CD4-positive, alpha-beta T cell (primary cell): ENCODE data around the gene ASTN2. TPM values are rescaled to one million over a fixed set of nuclear protein-coding genes. Genes with fewer than 3 reads are reported as not detected.

Experiments
- ATAC-seq: fragments of 200-7000 bp; cut with Tn5 transposase; one replicate; pipeline ENCODE4 v1.10.0; 2022; ENCODE audit warnings: mild to moderate bottlenecking; ENCODE audit not compliant: poor library complexity
- CTCF ChIA-PET: fragments of 350-600 bp; sonication (Branson Sonifier 250); formaldehyde crosslinking; loops from one replicate; lab custom pipeline; 2021; ENCODE audit warnings: antibody characterized with exemption, inconsistent platforms; lab: Charles Lee
- POLR2A ChIA-PET: fragments of 350-600 bp; sonication (Branson Sonifier 250); formaldehyde crosslinking; loops from one replicate; lab custom pipeline; 2021; ENCODE audit warnings: antibody characterized with exemption, inconsistent platforms; lab: Charles Lee
- DNase-seq, 14 experiments: peaks; one replicate each; pipeline ENCODE4 v3.0.0-alpha.2; 2013 to 2020; ENCODE audit warnings: mixed read lengths in 2 of 14
- H3K27ac ChIP-seq, 2 donors: one replicate each; pipeline versions ENCODE4 v1.5.1 to v1.7.0; 2013; ENCODE audit warnings: low read length in 2 of 2, low read depth in 1 of 2, mild to moderate bottlenecking in 1 of 2
- H3K27me3 ChIP-seq, 2 experiments: 1 replicate in 1 of 2; 2 replicates in 1 of 2; pipeline versions ENCODE4 v1.6.1 to v1.7.0; 2013; ENCODE audit warnings: low read length in 2 of 2, control low read depth in 1 of 2, mild to moderate bottlenecking in 1 of 2, moderate library complexity in 1 of 2; ENCODE audit not compliant: insufficient read depth in 2 of 2, control insufficient read depth in 1 of 2
- H3K36me3 ChIP-seq: one replicate; pipeline ENCODE4 v1.6.1; 2013; ENCODE audit warnings: low read length, control low read depth; ENCODE audit not compliant: insufficient read depth
- H3K4me1 ChIP-seq: one replicate; pipeline ENCODE4 v1.6.1; 2013; ENCODE audit warnings: low read length, control low read depth; ENCODE audit not compliant: insufficient read depth
- H3K4me3 ChIP-seq: one replicate; pipeline ENCODE4 v1.5.1; 2013; ENCODE audit warnings: mild to moderate bottlenecking, low read length, moderate library complexity
- H3K9me3 ChIP-seq, 2 experiments: 1 replicate in 1 of 2; 2 replicates in 1 of 2; pipeline versions ENCODE4 v1.6.1 to v1.7.0; 2013; ENCODE audit warnings: low read length in 2 of 2, mild to moderate bottlenecking in 2 of 2, control low read depth in 1 of 2, moderate library complexity in 1 of 2; ENCODE audit not compliant: control insufficient read depth in 1 of 2, insufficient read depth in 1 of 2
- H3K27ac Mint-ChIP-seq: one replicate; pipeline ENCODE4 v1.8.0; 2020; ENCODE audit warnings: mixed read lengths
- H3K27me3 Mint-ChIP-seq: one replicate; pipeline ENCODE4 v1.8.0; 2021; ENCODE audit warnings: mixed read lengths
- H3K36me3 Mint-ChIP-seq: one replicate; pipeline ENCODE4 v1.8.0; 2021; ENCODE audit warnings: low read depth, mixed read lengths
- H3K4me1 Mint-ChIP-seq: one replicate; pipeline ENCODE4 v1.8.0; 2021; ENCODE audit warnings: low read depth, mixed read lengths
- H3K4me3 Mint-ChIP-seq: one replicate; pipeline ENCODE4 v1.8.0; 2020; ENCODE audit warnings: mild to moderate bottlenecking, mixed read lengths
- H3K9me3 Mint-ChIP-seq: one replicate; pipeline ENCODE4 v1.8.0; 2020; ENCODE audit warnings: mixed read lengths
- CTCF ChIP-seq: fragments of 200-600 bp; IDR thresholded peaks from one replicate; pipeline ENCODE4 v1.8.0; 2022; ENCODE audit warnings: antibody characterized with exemption, mild to moderate bottlenecking
- intact Hi-C, 2 experiments: fragments of 100-400 bp; cut with DNase I in 1 of 2; cut with micrococcal nuclease in 1 of 2; formaldehyde crosslinking; loops; one replicate each; pipeline versions ENCODE4 v1.15.1 to v1.9.0; 2023 to 2025; cut with DNase I, micrococcal nuclease
- total RNA-seq, 174 experiments: library from RNA in 2 of 174; stranded (reverse) in 2 of 174; gene quantifications; one replicate each; pipeline ENCODE4 v1.2.3 and lab custom pipeline; 2021 to 2026

ASTN2 gene
- total RNA-seq, 2 experiments from 2014 or later: 2.3 to 2.4 TPM

DNA sequence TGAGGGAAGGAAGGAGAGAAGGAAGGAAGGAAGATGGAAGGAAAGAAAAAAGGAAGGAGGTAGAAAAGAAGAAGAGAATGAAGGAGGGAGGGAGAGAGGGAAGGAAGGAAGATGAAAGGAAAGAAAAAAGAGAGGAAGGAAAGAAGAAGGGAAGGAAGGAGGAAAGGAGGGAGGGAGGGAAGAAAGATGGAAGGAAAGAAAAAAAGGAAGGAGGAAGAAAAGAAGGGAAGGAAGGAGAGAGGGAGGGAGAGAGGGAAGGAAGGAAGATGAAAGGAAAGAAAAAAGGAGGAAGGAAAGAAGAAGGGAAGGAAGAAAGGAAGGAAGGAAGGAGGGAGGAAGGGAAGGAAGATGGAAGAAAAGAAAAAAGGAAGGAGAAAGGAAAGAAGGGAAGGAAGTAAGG is 912.1 kb downstream of the ASTN2 start:
- intact Hi-C loops: no loop called here
- Mint-ChIP-seq H3K4me1 (no peaks in the 10 kb centered on the region), H3K9me3 (peaks cover 2% of the 10 kb centered on the region), H3K27me3 (no peaks in the 10 kb centered on the region), H3K36me3 (no peaks in the 10 kb centered on the region), H3K27ac (no peak overlapping the region), H3K4me3 (no peak overlapping the region)
- ATAC-seq (no peak), DNase-seq (no peak)
- Histone ChIP-seq H3K27me3 (no peaks in the 10 kb centered on the region), H3K27ac (no peak overlapping the region), H3K9me3 (peaks cover 0 to 3% of the 10 kb centered on the region in 2 experiments), H3K4me3 (no peak overlapping the region), H3K36me3 (no peaks in the 10 kb centered on the region), H3K4me1 (no peaks in the 10 kb centered on the region)
- ChIA-PET POLR2A (no interaction called here), CTCF (no interaction called here)
- no peak for TF ChIP-seq CTCF

DNA sequence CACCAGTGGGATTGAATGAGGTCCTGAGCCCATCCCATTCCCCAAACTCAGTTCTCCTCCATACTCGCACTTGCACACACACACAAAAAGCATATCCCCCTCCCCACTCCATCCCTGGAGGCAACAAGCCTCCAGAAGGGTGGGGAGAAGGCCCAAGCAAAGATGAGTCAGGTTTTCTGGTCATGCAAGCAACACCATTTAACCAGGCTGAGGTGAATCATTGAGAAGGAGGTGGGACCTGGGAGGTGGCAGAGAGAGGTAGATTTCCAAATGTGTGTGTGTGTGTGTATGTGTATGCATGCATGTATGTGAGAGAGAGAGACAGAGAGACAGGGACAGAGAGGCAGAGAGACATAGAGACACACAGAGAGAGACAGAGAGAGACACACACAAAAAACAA is 913.0 kb downstream of the ASTN2 start:
- H3K9me3 Mint-ChIP-seq: no peaks in the 10 kb centered on the region
- H3K36me3 Mint-ChIP-seq: no peaks in the 10 kb centered on the region
- TF ChIP-seq CTCF: no peak
- Histone ChIP-seq H3K27me3 (no peaks in the 10 kb centered on the region), H3K4me3 (no peak overlapping the region), H3K27ac (no peak overlapping the region), H3K36me3 (no peaks in the 10 kb centered on the region), H3K9me3 (peaks cover 0 to 3% of the 10 kb centered on the region in 2 experiments), H3K4me1 (no peaks in the 10 kb centered on the region)
- H3K27me3 Mint-ChIP-seq: no peaks in the 10 kb centered on the region
- CTCF ChIA-PET: no interaction called here
- intact Hi-C loops: no loop called here
- no peak for DNase-seq
- no peak for ATAC-seq
- no peak overlapping the region for H3K4me3 Mint-ChIP-seq
- H3K4me1 Mint-ChIP-seq: no peaks in the 10 kb centered on the region
- no peak overlapping the region for H3K27ac Mint-ChIP-seq
- POLR2A ChIA-PET: no interaction called here

GRCh38 chr9:116499986-116500871 is 914.6 kb downstream of the ASTN2 start:
- H3K27me3 ChIP-seq: no peaks in the 10 kb centered on the region
- no peak overlapping the region for H3K4me3 Mint-ChIP-seq
- no peak for TF ChIP-seq CTCF
- no peak overlapping the region for H3K4me3 ChIP-seq
- intact Hi-C loops: loop anchor here in 1 of 2 experiments (10.0 kb wide), 1 partner anchor 1815 kb away; the partner anchor contains the start of gene TEX48
- H3K9me3 Mint-ChIP-seq: no peaks in the 10 kb centered on the region
- no peaks in the 10 kb centered on the region for H3K27me3 Mint-ChIP-seq
- no peak overlapping the region for H3K27ac Mint-ChIP-seq
- ChIA-PET POLR2A (no interaction called here), CTCF (no interaction called here)
- no peaks in the 10 kb centered on the region for H3K9me3 ChIP-seq
- no peaks in the 10 kb centered on the region for H3K4me1 Mint-ChIP-seq
- DNase-seq (no peak), ATAC-seq (no peak)
- no peaks in the 10 kb centered on the region for H3K36me3 ChIP-seq
- no peaks in the 10 kb centered on the region for H3K36me3 Mint-ChIP-seq
- H3K27ac ChIP-seq: no peak overlapping the region
- H3K4me1 ChIP-seq: no peaks in the 10 kb centered on the region
